Glomerular endothelial cell (primary cell): ENCODE results near the gene ZFP69. TPM values are rescaled to one million over a fixed set of nuclear protein-coding genes. Genes with fewer than 3 reads are reported as not detected.
"Not testable (repeated sequence)": the region's sequence is repeated elsewhere in the genome, so short reads cannot be mapped to it uniquely, and the experiment has no call there.

ENCODE experiments used
- DNase-seq: peaks from one replicate; pipeline ENCODE4 v3.0.0-alpha.2; 2011; ENCODE audit warnings: low read depth, low spot score; ENCODE audit errors: extremely low read depth
- total RNA-seq: library from RNA; depleted of rRNA; stranded (reverse); fragments of >200 nt; gene quantifications from 2 replicates; pipeline ENCODE4 v1.2.3, GENCODE V29; 2015

Gene ZFP69
- 2.1 and 3.7 TPM in 2 replicates for total RNA-seq

GRCh38 chr1:40476924-40477677 lies at the start of gene ZFP69:
ZFP69 (plus strand) TSS chr1:40477290; CDS start chr1:40479362, 2,072 bp downstream.
- DNase-seq, result no peak

- no peak for DNase-seq
Measured at GRCh38 chr1:40431385-40431784, 45.7 kb upstream of the ZFP69 start.

GRCh38 chr1:40432644-40433390 lies 44.3 kb upstream of the ZFP69 start:
- DNase-seq, result no peak

- no peak for DNase-seq
Measured at GRCh38 chr1:40435471-40435870, 41.6 kb upstream of the ZFP69 start.

- DNase-seq, result no peak
Measured at GRCh38 chr1:40435876-40436275, 41.2 kb upstream of the ZFP69 start.

- DNase-seq, result no peak
Measured at GRCh38 chr1:40438391-40439015, 38.6 kb upstream of the ZFP69 start.

- no peak for DNase-seq
Measured at GRCh38 chr1:40439247-40439646, 37.8 kb upstream of the ZFP69 start.

- peak; percentile 33 for DNase-seq
Measured at GRCh38 chr1:40449684-40450494, 27.2 kb upstream of the ZFP69 start, which contains the start of gene ZFP69B. ZFP69B (plus strand) TSS chr1:40450476; CDS start chr1:40450962, 486 bp downstream.

- no peak for DNase-seq
Measured at GRCh38 chr1:40450495-40451237, 26.4 kb upstream of the ZFP69 start.

- DNase-seq, result no peak
Measured at GRCh38 chr1:40451238-40451585, 25.9 kb upstream of the ZFP69 start.

- DNase-seq, result no peak
Measured at GRCh38 chr1:40454873-40455272, 22.2 kb upstream of the ZFP69 start.

- no peak for DNase-seq
Measured at GRCh38 chr1:40462956-40463590, 14.0 kb upstream of the ZFP69 start.

- DNase-seq, result no peak
Measured at GRCh38 chr1:40469327-40469726, 7.8 kb upstream of the ZFP69 start.

GRCh38 chr1:40475268-40475667 lies 1.8 kb upstream of the ZFP69 start:
- no peak for DNase-seq

GRCh38 chr1:40477678-40478053 lies 576 bp downstream of the ZFP69 start:
- DNase-seq, result no peak

- no peak for DNase-seq
Measured at GRCh38 chr1:40478276-40478675, 1.2 kb downstream of the ZFP69 start.

GRCh38 chr1:40479156-40479555 lies 2.1 kb downstream of the ZFP69 start:
- DNase-seq, result no peak

GRCh38 chr1:40495315-40495903 lies 18.3 kb downstream of the ZFP69 start:
- DNase-seq, result no peak

- DNase-seq, result not testable (repeated sequence)
Measured at GRCh38 chr1:40502651-40503050, 25.6 kb downstream of the ZFP69 start.
